PC-3 (cell line): ENCODE data around the gene E2F2. TPM values are rescaled to one million over a fixed set of nuclear protein-coding genes. Genes with fewer than 3 reads are reported as not detected.

Source experiments
- ATAC-seq: fragments of 200-7000 bp; cut with Tn5 transposase; 2 replicates; pipeline ENCODE4 v1.9.1; 2020; ENCODE audit warnings: mild to moderate bottlenecking, moderate library complexity
- BruUV-seq: library from RNA; stranded (reverse); fragments of 400-500 nt; replicated peaks from 2 replicates; lab custom pipeline; 2021; lab: Mats Ljungman, UMichigan
- CTCF ChIA-PET: fragments of 300-600 bp; sonication (Branson Sonifier 250); formaldehyde crosslinking; loops from one replicate; lab custom pipeline; 2022; ENCODE audit warnings: antibody characterized with exemption; lab: Charles Lee
- POLR2A ChIA-PET: fragments of 300-600 bp; sonication (Branson Sonifier 250); formaldehyde crosslinking; loops from one replicate; lab custom pipeline; 2022; ENCODE audit warnings: antibody characterized with exemption; ENCODE audit not compliant: unreplicated experiment; lab: Charles Lee
- DNase-seq: peaks from one replicate; pipeline ENCODE4 v3.0.0-alpha.2; 2015
- H2AFZ ChIP-seq: fragments of 300-600 bp; sonication (generic); 2 replicates; pipeline ENCODE4 v1.6.0; 2016; ENCODE audit warnings: antibody characterized with exemption, low read length
- H3F3A ChIP-seq: fragments of 300-600 bp; sonication (generic); one replicate; pipeline ENCODE4 v1.6.0; 2017; ENCODE audit warnings: antibody characterized with exemption, low read length, control low read depth, mild to moderate bottlenecking; ENCODE audit not compliant: unreplicated experiment
- H3K27ac ChIP-seq: fragments of 300-600 bp; sonication (generic); 2 replicates; pipeline ENCODE4 v1.5.1; 2016; ENCODE audit warnings: mild to moderate bottlenecking, low read length
- H3K27me3 ChIP-seq: fragments of 300-600 bp; sonication (generic); 2 replicates; pipeline ENCODE4 v1.6.1; 2016; ENCODE audit warnings: low read length, mixed read lengths
- H3K36me3 ChIP-seq: fragments of 300-600 bp; sonication (generic); 2 replicates; pipeline ENCODE4 v1.6.1; 2016; ENCODE audit warnings: low read depth, mixed run types, low read length, mixed read lengths
- H3K4me1 ChIP-seq: fragments of 300-600 bp; sonication (generic); 2 replicates; pipeline ENCODE4 v1.5.1; 2016; ENCODE audit warnings: low read length; ENCODE audit not compliant: insufficient read depth
- H3K4me2 ChIP-seq: fragments of 300-600 bp; sonication (generic); 2 replicates; pipeline ENCODE4 v1.6.0; 2016; ENCODE audit warnings: low read length
- H3K4me3 ChIP-seq: fragments of 300-600 bp; sonication (generic); 2 replicates; pipeline ENCODE4 v1.5.1; 2016; ENCODE audit warnings: mild to moderate bottlenecking, low read length, mixed read lengths
- H3K79me2 ChIP-seq: fragments of 300-600 bp; sonication (generic); 2 replicates; pipeline ENCODE4 v1.6.1; 2017; ENCODE audit warnings: low read length, mixed read lengths
- H3K9ac ChIP-seq: fragments of 300-600 bp; sonication (generic); 2 replicates; pipeline ENCODE4 v1.6.0; 2016; ENCODE audit warnings: mild to moderate bottlenecking, low read length
- H3K9me2 ChIP-seq: fragments of 300-600 bp; sonication (generic); replicated peaks from 2 replicates; pipeline ENCODE4 v1.6.1; 2016; ENCODE audit warnings: mixed run types, low read length, mixed read lengths
- H3K9me3 ChIP-seq: fragments of 300-600 bp; sonication (generic); 2 replicates; pipeline ENCODE4 v1.6.1; 2016; ENCODE audit warnings: low read length, mixed read lengths
- H4K20me1 ChIP-seq: fragments of 300-600 bp; sonication (generic); 2 replicates; pipeline ENCODE4 v1.6.1; 2016; ENCODE audit warnings: low read length, mixed read lengths
- CTCF ChIP-seq: fragments of 300-600 bp; sonication (generic); conservative IDR thresholded peaks from 2 replicates; pipeline ENCODE4 v1.5.1; 2017; ENCODE audit warnings: antibody characterized with exemption, low read depth, mild to moderate bottlenecking, low read length
- EZH2 ChIP-seq: fragments of 300-600 bp; sonication (generic); IDR thresholded peaks from one replicate; pipeline ENCODE4 v1.6.1; 2017; ENCODE audit warnings: antibody characterized with exemption, mild to moderate bottlenecking, low read length; ENCODE audit not compliant: unreplicated experiment
- EZH2phosphoT487 ChIP-seq: fragments of 300-600 bp; sonication (generic); IDR thresholded peaks from 2 replicates; pipeline ENCODE4 v1.6.1; 2018; ENCODE audit warnings: mild to moderate bottlenecking, antibody characterized with exemption, low read length, borderline replicate concordance
- intact Hi-C: fragments of 100-400 bp; cut with micrococcal nuclease; formaldehyde crosslinking; loops from 2 replicates; pipeline ENCODE4 v1.9.0; 2023
- total RNA-seq: library from RNA; depleted of rRNA; stranded (reverse); fragments of >200 nt; gene quantifications from 2 replicates; pipeline ENCODE4 v1.2.3, GENCODE V29; 2014

E2F2 gene
- total RNA-seq, 1 experiment from 2014 or later, result 7.0 TPM

- peaks cover 32% of the 10 kb centered on the region for H3K4me1 ChIP-seq
- peak overlapping the region; percentile 1; the same call in 1 of the 2 replicates for H3K27ac ChIP-seq
Observed at GRCh38 chr1:23563003-23563402, 32.0 kb upstream of the E2F2 start.

GRCh38 chr1:23562137-23562876 is 31.3 kb upstream of the E2F2 start:
- no peaks in the 10 kb centered on the region for H3K9me3 ChIP-seq
- no peaks in the 10 kb centered on the region for H3K36me3 ChIP-seq
- no TSS peak for BruUV-seq
- peaks cover 9% of the 10 kb centered on the region; the same call in 1 of the 2 replicates for H3K79me2 ChIP-seq
- no peaks in the 10 kb centered on the region for H4K20me1 ChIP-seq
- TF ChIP-seq EZH2phosphoT487, result no peak
- H3K27me3 ChIP-seq, result no peaks in the 10 kb centered on the region
- H3K27ac ChIP-seq, result peak overlapping the region; percentile 71
- peak overlapping the region; percentile 68 for H3K4me2 ChIP-seq
- intact Hi-C loops, result no loop called here
- peaks cover 39% of the 10 kb centered on the region for H3K4me1 ChIP-seq
- no peaks in the 10 kb centered on the region for H3K9me2 ChIP-seq
- H3F3A ChIP-seq, result no peaks in the 10 kb centered on the region
- POLR2A ChIA-PET, result interaction anchor here (0.6 kb wide), 1 partner anchor 15 kb away, joined by 10 read pairs; no protein-coding TSS in a partner anchor
- ATAC-seq (peak; percentile 78), DNase-seq (peak; percentile 94)
- H3K9ac ChIP-seq, result peak overlapping the region; percentile 35
- H3K4me3 ChIP-seq, result peak overlapping the region; percentile 47; the same call in 1 of the 2 replicates
- peak overlapping the region; percentile 30; the same call in 1 of the 2 replicates for H2AFZ ChIP-seq
- CTCF ChIA-PET, result interaction anchor here (0.7 kb wide), 1 partner anchor 8 kb away, joined by 5 read pairs; no protein-coding TSS in a partner anchor

More at GRCh38 chr1:23563003-23563402, 32.0 kb upstream of the E2F2 start:
- H3K9me3 ChIP-seq, result no peaks in the 10 kb centered on the region
- H3K27me3 ChIP-seq, result no peaks in the 10 kb centered on the region
- no peaks in the 10 kb centered on the region for H3K9me2 ChIP-seq
- no peak for TF ChIP-seq EZH2phosphoT487
- TF ChIP-seq EZH2, result no peak
- DNase-seq, result no peak
- no peak overlapping the region for H3K4me3 ChIP-seq
- no peak for ATAC-seq
- ChIA-PET CTCF (interaction anchor here (0.5 to 0.7 kb wide), 2 partner anchors 8 to 19 kb away, joined by 5 read pairs; no protein-coding TSS in a partner anchor), POLR2A (no interaction called here)
- H3K36me3 ChIP-seq, result no peaks in the 10 kb centered on the region
- no peak overlapping the region for H2AFZ ChIP-seq
- no peaks in the 10 kb centered on the region for H3F3A ChIP-seq
- peaks cover 7% of the 10 kb centered on the region; the same call in 1 of the 2 replicates for H3K79me2 ChIP-seq
- no TSS peak for BruUV-seq
- H3K9ac ChIP-seq, result peak overlapping the region; percentile 23; the same call in 1 of the 2 replicates
- no peaks in the 10 kb centered on the region for H4K20me1 ChIP-seq
- H3K4me2 ChIP-seq, result peak overlapping the region; percentile 68
- intact Hi-C loops, result no loop called here

- POLR2A ChIA-PET, result interaction anchor here (0.6 kb wide), 1 partner anchor 15 kb away, joined by 10 read pairs; no protein-coding TSS in a partner anchor
- intact Hi-C loops, result no loop called here
- Histone ChIP-seq H3F3A (no peaks in the 10 kb centered on the region), H3K9me2 (no peaks in the 10 kb centered on the region), H3K27me3 (no peaks in the 10 kb centered on the region), H3K79me2 (peaks cover 11% of the 10 kb centered on the region; the same call in 1 of the 2 replicates), H3K9me3 (no peaks in the 10 kb centered on the region), H3K4me3 (peak overlapping the region; percentile 47; the same call in 1 of the 2 replicates), H3K9ac (peak overlapping the region; percentile 35), H3K4me1 (peaks cover 44% of the 10 kb centered on the region), H3K36me3 (no peaks in the 10 kb centered on the region), H4K20me1 (no peaks in the 10 kb centered on the region), H3K27ac (peak overlapping the region; percentile 71), H3K4me2 (peak overlapping the region; percentile 68), H2AFZ (peak overlapping the region; percentile 30; the same call in 1 of the 2 replicates)
- CTCF ChIA-PET, result no interaction called here
- no peak for TF ChIP-seq CTCF
- TF ChIP-seq EZH2phosphoT487, result no peak
- TF ChIP-seq EZH2, result no peak
- ATAC-seq, result no peak
- no TSS peak for BruUV-seq
- no peak for DNase-seq
Observed at GRCh38 chr1:23561813-23562100, 30.7 kb upstream of the E2F2 start.
